Measurements from ENCODE around the gene SNRPA. TPM values are rescaled to one million over a fixed set of nuclear protein-coding genes. Genes with fewer than 3 reads are reported as not detected.
A peak's percentile ranks its signal among the peaks of the same experiment; 100 is the strongest.

The SNRPA gene
- total RNA-seq, 1 donor from 2014 or later = 19.5 TPM

DNA sequence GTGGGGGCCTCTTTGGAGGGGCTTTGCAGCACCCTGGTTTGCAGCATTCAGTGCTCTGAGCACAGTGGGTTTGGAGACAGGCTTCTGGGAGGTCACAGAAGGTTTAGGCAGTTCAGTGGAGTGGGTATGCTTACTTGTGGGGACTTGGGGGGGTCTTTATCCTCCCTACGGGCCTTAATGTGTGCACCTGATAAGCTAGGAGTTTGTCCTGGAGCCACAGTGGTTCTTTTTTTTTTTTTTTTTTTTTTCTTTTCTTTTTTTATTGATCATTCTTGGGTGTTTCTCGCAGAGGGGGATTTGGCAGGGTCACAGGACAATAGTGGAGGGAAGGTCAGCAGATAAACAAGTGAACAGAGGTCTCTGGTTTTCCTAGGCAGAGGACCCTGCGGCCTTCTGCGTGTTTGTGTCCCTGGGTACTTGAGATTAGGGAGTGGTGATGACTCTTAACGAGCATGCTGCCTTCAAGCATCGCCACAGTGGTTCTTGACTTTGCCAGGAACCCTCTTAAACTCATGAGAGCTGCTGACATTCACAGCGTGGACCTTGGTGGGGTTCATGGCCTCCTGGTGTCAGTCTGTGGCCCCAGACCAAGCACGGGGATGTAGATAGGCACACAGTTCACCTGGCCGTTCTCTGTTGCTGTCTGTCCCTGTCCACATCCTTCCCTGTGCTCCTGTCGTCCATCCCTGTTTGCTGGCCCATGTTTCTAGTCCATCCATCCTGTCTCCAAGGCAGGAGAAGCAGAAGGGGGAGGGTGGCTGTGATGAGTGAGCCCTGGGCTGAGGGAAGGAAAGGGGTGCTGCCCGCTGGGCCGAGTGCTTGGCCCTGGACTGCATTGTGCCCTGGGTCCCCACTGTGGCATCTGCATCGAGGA is 50.7 kb downstream of the SNRPA start:
- FAIRE-seq = no peak

DNA sequence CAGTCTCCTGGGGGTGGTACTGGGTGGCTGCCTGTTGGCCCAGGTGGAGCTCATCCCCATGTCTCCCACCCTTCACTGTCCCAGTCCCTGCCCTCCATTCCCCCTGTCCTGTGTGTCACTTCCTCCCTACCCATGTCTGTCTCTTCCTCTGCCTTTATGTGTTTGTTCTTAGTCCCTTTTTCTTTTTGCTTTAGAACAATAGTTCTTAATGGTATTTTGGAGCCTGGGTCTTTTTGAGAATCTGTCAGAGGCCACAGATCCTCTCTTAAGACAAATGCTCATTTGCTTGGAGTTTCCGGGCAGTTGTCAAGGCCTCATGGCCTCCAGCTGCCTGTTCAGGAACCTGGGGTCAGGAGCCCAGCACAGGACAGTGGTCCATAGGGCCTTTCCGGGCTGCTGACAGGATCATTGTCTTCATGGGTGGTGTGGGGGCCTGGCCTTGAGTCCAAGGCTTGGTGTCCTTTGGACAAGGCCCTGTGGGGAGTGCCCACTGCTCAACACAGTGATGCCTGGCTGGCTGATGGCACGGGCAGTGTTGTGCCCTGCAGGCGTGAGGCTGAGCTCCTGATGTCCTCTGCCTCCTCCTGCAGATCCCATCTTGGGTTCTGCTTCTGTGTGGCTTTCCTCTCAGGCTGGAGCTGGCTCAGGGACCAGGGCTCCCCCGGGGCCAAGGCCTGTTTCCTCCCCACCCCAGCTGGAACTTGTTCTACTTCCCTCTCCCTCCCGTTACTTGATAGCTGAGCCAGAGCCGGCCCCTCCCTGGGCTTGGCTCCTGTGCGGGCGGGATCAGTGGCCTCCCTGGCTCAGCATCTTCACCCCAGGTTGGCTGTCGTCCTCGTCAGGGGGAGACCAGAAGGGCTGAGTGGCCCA is 51.5 kb downstream of the SNRPA start:
- Histone ChIP-seq H3K4me3 (ENCODE audit: low read depth, low read length) (no peak overlapping the region), H3K27me3 (ENCODE audit: control insufficient read depth, insufficient read depth, low read length) (no peaks in the 10 kb centered on the region), H3K36me3 (ENCODE audit: control insufficient read depth, insufficient read depth, low read length) (peaks cover 15% of the 10 kb centered on the region)
- TF ChIP-seq CTCF (IDR thresholded peaks at IDR 0.05; ENCODE audit: insufficient read depth, low read length, severe bottlenecking) = no peak
- no peak for FAIRE-seq
- peak; percentile 26 for DNase-seq (ENCODE audit: low read depth)

More for the DNA sequence above, 50.7 kb downstream of the SNRPA start:
- TF ChIP-seq CTCF (IDR thresholded peaks at IDR 0.05; ENCODE audit: insufficient read depth, low read length, severe bottlenecking) = no peak
- Histone ChIP-seq H3K27me3 (ENCODE audit: control insufficient read depth, insufficient read depth, low read length) (no peaks in the 10 kb centered on the region), H3K4me3 (ENCODE audit: low read depth, low read length) (no peak overlapping the region), H3K36me3 (ENCODE audit: control insufficient read depth, insufficient read depth, low read length) (peaks cover 11% of the 10 kb centered on the region)
- no peak for DNase-seq (ENCODE audit: low read depth)

DNA sequence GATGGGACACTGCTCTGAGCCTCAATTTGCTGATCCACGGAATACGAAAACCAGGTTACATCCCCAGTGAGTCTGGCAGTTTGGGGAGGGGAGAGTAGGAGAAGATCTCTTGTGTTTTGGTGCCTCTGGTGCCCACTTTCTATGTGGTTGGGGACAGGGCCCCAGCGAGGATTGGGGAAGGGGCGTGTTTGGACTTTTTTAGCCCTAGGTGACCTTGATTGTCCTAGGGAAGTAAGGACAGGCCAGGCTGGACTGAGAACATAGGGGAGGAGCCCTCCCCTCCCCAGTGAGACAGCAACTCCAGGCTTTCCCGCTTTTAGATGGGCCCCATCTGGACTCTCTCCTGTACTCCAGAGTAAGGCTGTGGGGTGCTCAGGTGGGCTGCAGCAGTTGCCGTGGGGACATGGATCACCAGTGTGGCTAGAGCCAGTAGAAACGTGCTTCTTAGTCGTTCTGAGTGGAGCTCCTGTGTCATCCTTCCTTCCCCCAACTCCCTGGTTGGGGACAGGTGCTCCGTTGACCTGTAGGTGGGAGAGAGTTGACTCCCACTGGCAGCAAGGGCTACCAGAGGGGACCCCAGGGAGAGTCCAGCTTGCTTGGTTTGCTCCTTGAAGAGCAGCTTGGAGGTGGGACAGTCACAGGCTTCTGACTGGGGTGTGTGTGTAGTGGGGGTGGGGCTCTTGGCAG is 52.3 kb downstream of the SNRPA start:
- no peak for FAIRE-seq
- DNase-seq (ENCODE audit: low read depth) = no peak
- TF ChIP-seq CTCF (IDR thresholded peaks at IDR 0.05; ENCODE audit: insufficient read depth, low read length, severe bottlenecking) = no peak
- Histone ChIP-seq H3K27me3 (ENCODE audit: control insufficient read depth, insufficient read depth, low read length) (no peaks in the 10 kb centered on the region), H3K36me3 (ENCODE audit: control insufficient read depth, insufficient read depth, low read length) (peaks cover 18% of the 10 kb centered on the region), H3K4me3 (ENCODE audit: low read depth, low read length) (no peak overlapping the region)

- no peak for TF ChIP-seq CTCF (IDR thresholded peaks at IDR 0.05; ENCODE audit: insufficient read depth, low read length, severe bottlenecking)
- FAIRE-seq (peak; percentile 62), DNase-seq (ENCODE audit: low read depth) (no peak)
- Histone ChIP-seq H3K27me3 (ENCODE audit: control insufficient read depth, insufficient read depth, low read length) (no peaks in the 10 kb centered on the region), H3K4me3 (ENCODE audit: low read depth, low read length) (no peak overlapping the region), H3K36me3 (ENCODE audit: control insufficient read depth, insufficient read depth, low read length) (peaks cover 21% of the 10 kb centered on the region)
Measured at GRCh38 chr19:40803857-40804782, 53.1 kb downstream of the SNRPA start.

DNA sequence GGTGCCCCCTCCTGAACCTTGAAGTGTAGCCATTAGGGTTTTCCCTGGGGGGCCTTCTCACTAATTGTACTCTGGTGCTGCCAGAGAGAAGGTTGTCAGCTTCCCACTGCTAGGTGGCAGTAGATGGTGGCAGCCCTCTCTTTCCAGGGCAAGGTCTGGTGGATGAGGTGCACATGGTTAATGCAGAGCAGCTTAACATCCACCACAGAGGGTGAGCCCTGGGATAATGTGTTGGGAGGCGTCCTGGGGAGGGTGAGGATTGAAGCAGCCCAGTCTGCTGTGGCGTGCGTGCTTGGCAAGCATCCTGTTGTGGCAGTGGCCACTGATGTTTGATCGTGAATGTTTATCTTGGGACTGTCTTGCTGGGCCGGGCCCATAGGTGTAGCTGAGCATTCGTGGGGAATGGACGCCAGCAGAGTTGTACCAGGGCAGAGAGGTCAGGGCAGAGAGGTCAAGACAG is 53.8 kb downstream of the SNRPA start:
- FAIRE-seq (peak; percentile 76), DNase-seq (ENCODE audit: low read depth) (no peak)
- peak; percentile 24 for TF ChIP-seq CTCF (IDR thresholded peaks at IDR 0.05; ENCODE audit: insufficient read depth, low read length, severe bottlenecking)
- no peaks in the 10 kb centered on the region for H3K27me3 ChIP-seq (ENCODE audit: control insufficient read depth, insufficient read depth, low read length)
- H3K36me3 ChIP-seq (ENCODE audit: control insufficient read depth, insufficient read depth, low read length) = peaks cover 21% of the 10 kb centered on the region
- no peak overlapping the region for H3K4me3 ChIP-seq (ENCODE audit: low read depth, low read length)
